Stimulated activated CD8-positive, alpha-beta memory T cell treated with anti-CD3 and anti-CD28 coated beads, Interleukin-2, amount 100 ng/mL, for 48 hours (primary cell): Measurements from ENCODE around the gene COX5A.
"Not testable (repeated sequence)": the region's sequence is repeated elsewhere in the genome, so short reads cannot be mapped to it uniquely, and the experiment has no call there.

Experiments
- DNase-seq, 2 donors: peaks; one replicate each; pipeline ENCODE4 v3.0.0-alpha.2; 2020; ENCODE audit warnings: low read depth in 2 of 2

The COX5A gene

GRCh38 chr15:74902295-74903075 lies 35.4 kb downstream of the COX5A start:
- DNase-seq = no peak

GRCh38 chr15:74901612-74902063 lies 36.2 kb downstream of the COX5A start:
- peak in 1 of 2 donors; percentile 28 for DNase-seq

GRCh38 chr15:74897300-74897701 lies 40.6 kb downstream of the COX5A start:
- no peak for DNase-seq

- DNase-seq = no peak
These were observed 41.6 kb downstream of the COX5A start for GRCh38 chr15:74896316-74896715.

- no peak for DNase-seq
These were observed 42.0 kb downstream of the COX5A start for GRCh38 chr15:74895830-74896229.

GRCh38 chr15:74894383-74894782 lies 43.5 kb downstream of the COX5A start:
- not testable (repeated sequence) for DNase-seq

GRCh38 chr15:74893627-74894026 lies 44.2 kb downstream of the COX5A start:
- no peak for DNase-seq

GRCh38 chr15:74892931-74893330 lies 44.9 kb downstream of the COX5A start:
- no peak for DNase-seq

- DNase-seq = no peak
These were observed 45.6 kb downstream of the COX5A start for GRCh38 chr15:74892313-74892712.

- no peak for DNase-seq
These were observed 46.4 kb downstream of the COX5A start for GRCh38 chr15:74891469-74891868.

- no peak for DNase-seq
These were observed 47.3 kb downstream of the COX5A start for GRCh38 chr15:74890665-74890960.

- DNase-seq = peak; percentile 85 to 87
These were observed 47.8 kb downstream of the COX5A start, which contains the start of gene MPI for GRCh38 chr15:74889883-74890664. MPI (plus strand) TSS chr15:74890042; CDS start chr15:74890074, 32 bp downstream.

- DNase-seq = no peak
These were observed 48.4 kb downstream of the COX5A start for GRCh38 chr15:74889390-74889882.

- no peak for DNase-seq
These were observed 49.2 kb downstream of the COX5A start for GRCh38 chr15:74888716-74889115.

GRCh38 chr15:74887537-74888193 lies 50.2 kb downstream of the COX5A start:
- not testable (repeated sequence) for DNase-seq

GRCh38 chr15:74885461-74885860 lies 52.4 kb downstream of the COX5A start:
- no peak for DNase-seq

GRCh38 chr15:74884428-74885223 lies 53.2 kb downstream of the COX5A start:
- DNase-seq = no peak

- DNase-seq = no peak
These were observed 55.3 kb downstream of the COX5A start for GRCh38 chr15:74882528-74882927.

- DNase-seq = no peak
These were observed 59.6 kb downstream of the COX5A start for GRCh38 chr15:74878273-74878672.

- no peak for DNase-seq
These were observed 64.0 kb downstream of the COX5A start for GRCh38 chr15:74873756-74874424.
